H9 (cell line): ENCODE measurements around the gene IL36RN. TPM values are rescaled to one million over a fixed set of nuclear protein-coding genes. Genes with fewer than 3 reads are reported as not detected.

ENCODE experiments used
- DNase-seq: peaks from one replicate; pipeline ENCODE4 v3.0.0-alpha.2; 2017
- H2AFZ ChIP-seq: one replicate; pipeline ENCODE4 v1.6.1; 2013; ENCODE audit warnings: mild to moderate bottlenecking, low read length, control low read depth, moderate library complexity
- H2AK5ac ChIP-seq: 2 replicates; pipeline ENCODE4 v1.6.1; 2013; ENCODE audit warnings: low read length, control low read depth, mixed read lengths; ENCODE audit not compliant: insufficient read length
- H2BK120ac ChIP-seq: one replicate; pipeline ENCODE4 v1.6.1; 2013; ENCODE audit warnings: low read depth, mild to moderate bottlenecking, low read length, control low read depth, inconsistent platforms; ENCODE audit not compliant: poor library complexity, severe bottlenecking
- H2BK12ac ChIP-seq: 2 replicates; pipeline ENCODE4 v1.6.1; 2013; ENCODE audit warnings: low read length, control low read depth, mixed read lengths, low read depth; ENCODE audit not compliant: insufficient read length
- H2BK15ac ChIP-seq: 2 replicates; pipeline ENCODE4 v1.6.1; 2013; ENCODE audit warnings: low read depth, low read length, control low read depth
- H2BK20ac ChIP-seq: one replicate; pipeline ENCODE4 v1.6.1; 2013; ENCODE audit warnings: low read depth, mild to moderate bottlenecking, low read length, control low read depth, inconsistent platforms; ENCODE audit not compliant: poor library complexity, severe bottlenecking
- H2BK5ac ChIP-seq: 2 replicates; pipeline ENCODE4 v1.6.1; 2013; ENCODE audit warnings: low read length, control low read depth, mixed read lengths; ENCODE audit not compliant: insufficient read length
- H3K14ac ChIP-seq: 2 replicates; pipeline ENCODE4 v1.6.1; 2013; ENCODE audit warnings: low read length, control low read depth; ENCODE audit not compliant: insufficient read depth
- H3K18ac ChIP-seq: 2 replicates; pipeline ENCODE4 v1.6.1; 2013; ENCODE audit warnings: low read depth, mild to moderate bottlenecking, mixed read lengths, low read length, control low read depth; ENCODE audit not compliant: insufficient read length
- H3K23ac ChIP-seq: 2 replicates; pipeline ENCODE4 v1.6.1; 2013; ENCODE audit warnings: low read length, control low read depth, mixed read lengths, low read depth; ENCODE audit not compliant: insufficient read length
- H3K23me2 ChIP-seq: 2 replicates; pipeline ENCODE4 v1.6.1; 2013; ENCODE audit warnings: low read depth, mild to moderate bottlenecking, mixed read lengths, low read length, control low read depth; ENCODE audit not compliant: insufficient read length, poor library complexity, severe bottlenecking
- H3K27ac ChIP-seq: 2 replicates; pipeline ENCODE4 v1.5.1; 2013; ENCODE audit warnings: low read length, control low read depth, mixed read lengths, low read depth; ENCODE audit not compliant: insufficient read length
- H3K27me3 ChIP-seq: 2 replicates; pipeline ENCODE4 v1.6.1; 2013; ENCODE audit warnings: low read length, control low read depth, inconsistent platforms; ENCODE audit not compliant: insufficient read depth
- H3K4ac ChIP-seq: 2 replicates; pipeline ENCODE4 v1.6.1; 2013; ENCODE audit warnings: low read depth, mild to moderate bottlenecking, control low read depth, inconsistent platforms, low read length, moderate library complexity
- H3K4me1 ChIP-seq: 2 replicates; pipeline ENCODE4 v1.6.1; 2013; ENCODE audit warnings: low read length, control low read depth, inconsistent platforms; ENCODE audit not compliant: insufficient read depth
- H3K4me2 ChIP-seq: 2 replicates; pipeline ENCODE4 v1.6.1; 2013; ENCODE audit warnings: low read length, control low read depth, mixed read lengths; ENCODE audit not compliant: insufficient read length, insufficient read depth
- H3K56ac ChIP-seq: 2 replicates; pipeline ENCODE4 v1.6.1; 2013; ENCODE audit warnings: low read depth, mild to moderate bottlenecking, mixed read lengths, low read length, control low read depth; ENCODE audit not compliant: insufficient read length
- H3K79me1 ChIP-seq: 2 replicates; pipeline ENCODE4 v1.6.1; 2013; ENCODE audit warnings: low read depth, mild to moderate bottlenecking, moderate library complexity, low read length, control low read depth, inconsistent platforms; ENCODE audit not compliant: insufficient read depth, poor library complexity, severe bottlenecking
- H3K79me2 ChIP-seq: 2 replicates; pipeline ENCODE4 v1.6.1; 2013; ENCODE audit warnings: low read length, control low read depth, inconsistent platforms; ENCODE audit not compliant: insufficient read depth
- H3K9ac ChIP-seq: 2 replicates; pipeline ENCODE4 v1.6.1; 2013; ENCODE audit warnings: low read length, control low read depth, mixed read lengths; ENCODE audit not compliant: insufficient read length; ENCODE audit errors: extremely low read depth
- H3K9me3 ChIP-seq: one replicate; pipeline ENCODE4 v1.6.1; 2013; ENCODE audit warnings: low read depth, low read length, inconsistent platforms; ENCODE audit not compliant: control insufficient read depth
- H3T11ph ChIP-seq: one replicate; pipeline ENCODE4 v1.6.1; 2013; ENCODE audit warnings: mild to moderate bottlenecking, low read length, control low read depth, inconsistent platforms
- H4K20me1 ChIP-seq: one replicate; pipeline ENCODE4 v1.6.1; 2013; ENCODE audit not compliant: control insufficient read depth, insufficient read length, insufficient read depth
- H4K5ac ChIP-seq: 2 replicates; pipeline ENCODE4 v1.6.1; 2013; ENCODE audit warnings: low read depth, mild to moderate bottlenecking, mixed read lengths, low read length, control low read depth; ENCODE audit not compliant: insufficient read length
- H4K8ac ChIP-seq: replicated peaks from 2 replicates; pipeline ENCODE4 v1.6.1; 2013; ENCODE audit warnings: low read length, control low read depth, mixed read lengths, low read depth; ENCODE audit not compliant: insufficient read length
- H4K91ac ChIP-seq: 2 replicates; pipeline ENCODE4 v1.6.1; 2013; ENCODE audit warnings: low read depth, mild to moderate bottlenecking, moderate library complexity, mixed read lengths, low read length, control low read depth; ENCODE audit not compliant: insufficient read length
- H3K27ac Mint-ChIP-seq, 3 experiments: 2 replicates in 2 of 3; 3 replicates in 1 of 3; pipeline ENCODE4 v1.8.0; 2020 to 2021; ENCODE audit warnings: mixed read lengths in 3 of 3, mild to moderate bottlenecking in 1 of 3, moderate library complexity in 1 of 3
- H3K27me3 Mint-ChIP-seq: 2 replicates; pipeline ENCODE4 v1.8.0; 2021; ENCODE audit warnings: low read depth, mild to moderate bottlenecking, moderate library complexity, mixed read lengths
- H3K36me3 Mint-ChIP-seq, 3 experiments: 2 replicates in 2 of 3; 3 replicates in 1 of 3; pipeline ENCODE4 v1.8.0; 2020 to 2021; ENCODE audit warnings: low read depth in 3 of 3, mixed read lengths in 3 of 3; ENCODE audit not compliant: insufficient read depth in 1 of 3
- H3K4me1 Mint-ChIP-seq, 2 experiments: 2 replicates each; pipeline ENCODE4 v1.8.0; 2020; ENCODE audit warnings: mixed read lengths in 2 of 2
- H3K4me3 Mint-ChIP-seq, 2 experiments: 2 replicates in 1 of 2; 3 replicates in 1 of 2; pipeline ENCODE4 v1.8.0; 2020 to 2021; ENCODE audit warnings: mild to moderate bottlenecking in 2 of 2, mixed read lengths in 2 of 2, moderate library complexity in 1 of 2
- H3K9me3 Mint-ChIP-seq, 2 experiments: 2 replicates in 1 of 2; 3 replicates in 1 of 2; pipeline ENCODE4 v1.8.0; 2020; ENCODE audit warnings: mild to moderate bottlenecking in 2 of 2, mixed read lengths in 2 of 2, moderate library complexity in 1 of 2
- CTCF ChIP-seq: fragments of 200-600 bp; sonication (generic); conservative IDR thresholded peaks from 3 replicates; pipeline ENCODE4 v1.8.0; 2021; ENCODE audit warnings: antibody characterized with exemption, mild to moderate bottlenecking
- WGBS: extraction: QIAGEN DNeasy Blood & Tissue Kit; methylation state at CpG from one replicate; pipeline ENCODE4 v1.1.7; 2013; ENCODE audit warnings: missing lambda C conversion rate, low lambda C conversion rate, mixed read lengths; ENCODE audit not compliant: insufficient read length; ENCODE audit errors: extremely low coverage; 5-methylcytosine and 5-hydroxymethylcytosine counted together
- total RNA-seq: library from RNA; stranded (reverse); gene quantifications from 2 replicates; pipeline ENCODE4 v1.2.1, GENCODE V29; 2021

The IL36RN gene
- total RNA-seq, 1 experiment from 2014 or later, result not detected

- no peak overlapping the region for H2BK20ac ChIP-seq
- H3K79me1 ChIP-seq, result no peaks in the 10 kb centered on the region
- no CpG with 5 or more reads among the region's 2 CpGs for WGBS
- Mint-ChIP-seq H3K27me3 (peaks cover 48% of the 10 kb centered on the region), H3K9me3 (peaks cover 0 to 20% of the 10 kb centered on the region in 2 experiments; a peak in 2 of 5 replicates), H3K4me1 (peaks cover 5 to 12% of the 10 kb centered on the region in 2 experiments; a peak in 3 of 4 replicates), H3K27ac (no peak overlapping the region), H3K4me3 (no peak overlapping the region), H3K36me3 (no peaks in the 10 kb centered on the region)
- H3K23ac ChIP-seq, result no peak overlapping the region
- H3K4me2 ChIP-seq, result no peak overlapping the region
- no peaks in the 10 kb centered on the region for H4K20me1 ChIP-seq
- no peaks in the 10 kb centered on the region for H3K23me2 ChIP-seq
- H3K27me3 ChIP-seq, result no peaks in the 10 kb centered on the region; the same call in 1 of the 2 replicates
- no peaks in the 10 kb centered on the region for H3K4me1 ChIP-seq
- H3K9ac ChIP-seq, result no peak overlapping the region
- H3K14ac ChIP-seq, result no peak overlapping the region
- H2BK15ac ChIP-seq, result no peak overlapping the region
- no peak overlapping the region for H3K4ac ChIP-seq
- H3K9me3 ChIP-seq, result no peaks in the 10 kb centered on the region
- H2AK5ac ChIP-seq, result no peak overlapping the region
- no peak overlapping the region for H2BK5ac ChIP-seq
- no peak for TF ChIP-seq CTCF
- no peak overlapping the region for H4K8ac ChIP-seq
- no peak overlapping the region for H2AFZ ChIP-seq
- no peak for DNase-seq
- no peak overlapping the region for H2BK120ac ChIP-seq
- H3K27ac ChIP-seq, result no peak overlapping the region
- no peak overlapping the region for H3T11ph ChIP-seq
- H2BK12ac ChIP-seq, result no peak overlapping the region
- H3K79me2 ChIP-seq, result no peaks in the 10 kb centered on the region
- H3K56ac ChIP-seq, result no peak overlapping the region
- H4K5ac ChIP-seq, result no peak overlapping the region
- no peak overlapping the region for H3K18ac ChIP-seq
- H4K91ac ChIP-seq, result no peak overlapping the region
These were observed 31.3 kb upstream of the IL36RN start for GRCh38 chr2:113027691-113028090.
